B cell (primary cell): Measurements from ENCODE around the gene MAGOHB. TPM values are rescaled to one million over a fixed set of nuclear protein-coding genes. Genes with fewer than 3 reads are reported as not detected.
"Not testable (repeated sequence)": the region's sequence is repeated elsewhere in the genome, so short reads cannot be mapped to it uniquely, and the experiment has no call there.

Source experiments
- ATAC-seq: fragments of 200-7000 bp; cut with Tn5 transposase; one replicate; pipeline ENCODE4 v1.10.0; 2021; ENCODE audit warnings: low read depth, mild to moderate bottlenecking, moderate number of reproducible peaks, moderate library complexity
- CTCF ChIA-PET: fragments of 350-600 bp; sonication (Branson Sonifier 250); formaldehyde crosslinking; loops from one replicate; lab custom pipeline; 2021; ENCODE audit warnings: antibody characterized with exemption, inconsistent platforms; lab: Charles Lee
- POLR2A ChIA-PET: fragments of 350-600 bp; sonication (Branson Sonifier 250); formaldehyde crosslinking; loops from one replicate; lab custom pipeline; 2021; ENCODE audit warnings: antibody characterized with exemption; lab: Charles Lee
- DNase-seq: peaks from one replicate; pipeline ENCODE4 v3.0.0; 2013
- H2AFZ ChIP-seq: 2 replicates; pipeline ENCODE4 v1.6.1; 2012; ENCODE audit warnings: mild to moderate bottlenecking, low read depth, low read length; ENCODE audit not compliant: insufficient read depth, poor library complexity, severe bottlenecking
- H3K27ac ChIP-seq, 2 donors: 1 replicate in 1 of 2; 2 replicates in 1 of 2; pipeline ENCODE4 v1.5.1; 2012 to 2013; ENCODE audit warnings: low read length in 2 of 2, mild to moderate bottlenecking in 2 of 2, moderate library complexity in 1 of 2
- H3K27me3 ChIP-seq, 4 experiments: fragments of 200-600 bp in 1 of 4; sonication (generic) in 1 of 4; replicated peaks in 1 of 4; 1 replicate in 2 of 4; 2 replicates in 2 of 4; pipeline versions ENCODE4 v1.6.1 to v1.7.0; 2013 to 2016; ENCODE audit warnings: low read length in 3 of 4, mild to moderate bottlenecking in 2 of 4, mixed read lengths in 1 of 4, moderate library complexity in 1 of 4; ENCODE audit not compliant: insufficient read depth in 4 of 4, control insufficient read depth in 3 of 4; ENCODE audit errors: control extremely low read depth in 1 of 4
- H3K36me3 ChIP-seq, 2 experiments: replicated peaks in 1 of 2; 1 replicate in 1 of 2; 2 replicates in 1 of 2; pipeline versions ENCODE4 v1.6.1 to v1.7.1; 2013; ENCODE audit warnings: low read length in 1 of 2; ENCODE audit not compliant: insufficient read depth in 2 of 2, control insufficient read depth in 1 of 2; ENCODE audit errors: control extremely low read depth in 1 of 2, extremely low read depth in 1 of 2
- H3K4me1 ChIP-seq, 2 donors: fragments of 200-600 bp in 1 of 2; sonication (generic) in 1 of 2; 1 replicate in 1 of 2; 2 replicates in 1 of 2; pipeline versions ENCODE4 v1.5.1 to v1.6.1; 2013 to 2017; ENCODE audit warnings: low read length in 2 of 2; ENCODE audit not compliant: control insufficient read depth in 2 of 2, insufficient read depth in 2 of 2
- H3K4me2 ChIP-seq: replicated peaks from 2 replicates; pipeline ENCODE3; 2012; ENCODE audit warnings: mild to moderate bottlenecking, low read depth, low read length; ENCODE audit not compliant: poor library complexity, severe bottlenecking
- H3K4me3 ChIP-seq, 5 experiments: fragments of 200-600 bp in 1 of 5; sonication (generic) in 1 of 5; 1 replicate in 3 of 5; 2 replicates in 2 of 5; pipeline versions ENCODE4 v1.5.1 to v1.7.0; 2011 to 2016; ENCODE audit warnings: low read length in 4 of 5, mild to moderate bottlenecking in 4 of 5, low read depth in 2 of 5, control low read depth in 1 of 5, moderate library complexity in 1 of 5; ENCODE audit not compliant: insufficient read depth in 1 of 5; ENCODE audit errors: control extremely low read depth in 1 of 5, extremely low read depth in 1 of 5
- H3K79me2 ChIP-seq: fragments of 200-600 bp; sonication (generic); one replicate; pipeline ENCODE4 v1.6.0; 2016; ENCODE audit warnings: low read length; ENCODE audit not compliant: control insufficient read depth, insufficient read depth
- H3K9ac ChIP-seq: fragments of 200-600 bp; sonication (generic); 2 replicates; pipeline ENCODE4 v1.6.1; 2017; ENCODE audit warnings: mild to moderate bottlenecking, low read length, moderate library complexity
- H3K9me3 ChIP-seq, 3 donors: one replicate each; pipeline versions ENCODE4 v1.6.1 to v1.7.1; 2013; ENCODE audit warnings: low read length in 2 of 3; ENCODE audit not compliant: control insufficient read depth in 2 of 3, insufficient read depth in 1 of 3; ENCODE audit errors: control extremely low read depth in 1 of 3
- H4K20me1 ChIP-seq: 2 replicates; pipeline ENCODE4 v1.6.0; 2012; ENCODE audit warnings: mild to moderate bottlenecking, low read length; ENCODE audit not compliant: insufficient read depth, control insufficient read depth, poor library complexity, severe bottlenecking
- H3K27ac Mint-ChIP-seq: one replicate; pipeline ENCODE4 v1.8.0; 2021; ENCODE audit warnings: mixed read lengths
- H3K27me3 Mint-ChIP-seq: one replicate; pipeline ENCODE4 v1.8.0; 2021; ENCODE audit warnings: mixed read lengths
- H3K4me1 Mint-ChIP-seq: one replicate; pipeline ENCODE4 v1.8.0; 2021; ENCODE audit warnings: mixed read lengths
- H3K4me3 Mint-ChIP-seq: one replicate; pipeline ENCODE4 v1.8.0; 2021; ENCODE audit warnings: mixed read lengths
- H3K9me3 Mint-ChIP-seq: one replicate; pipeline ENCODE4 v1.8.0; 2022; ENCODE audit warnings: mixed read lengths; ENCODE audit not compliant: insufficient read depth
- EZH2 ChIP-seq: IDR thresholded peaks from 2 replicates; pipeline ENCODE4 v1.6.1; 2012; ENCODE audit warnings: borderline replicate concordance, low read depth, mild to moderate bottlenecking, moderate library complexity, low read length; ENCODE audit not compliant: insufficient read depth, poor library complexity, severe bottlenecking
- WGBS: methylation state at CpG from one replicate; pipeline ENCODE4 v1.1.5; 2013; ENCODE audit warnings: missing lambda C conversion rate; ENCODE audit not compliant: insufficient coverage; 5-methylcytosine and 5-hydroxymethylcytosine counted together
- intact Hi-C: fragments of 100-400 bp; cut with micrococcal nuclease; formaldehyde crosslinking; loops from one replicate; pipeline ENCODE4 v1.10.0; 2022
- polyA plus RNA-seq: library from polyadenylated mRNA; depleted of rRNA; stranded (reverse); fragments of >200 nt; gene quantifications from 2 replicates; pipeline ENCODE4 v1.2.3, GENCODE V29; 2012
- total RNA-seq, 2 donors: library from RNA; stranded (reverse); fragments of 120-200 nt in 1 of 2; gene quantifications; 1 replicate in 1 of 2; 2 replicates in 1 of 2; pipeline versions ENCODE4 v1.2.3 to v1.2.4, GENCODE V29; 2013 to 2022
- TF ChIP-seq, protein P1 (sequence below): fragments of 200-600 bp; IDR thresholded peaks from one replicate; pipeline ENCODE4 v1.8.0; 2022; ENCODE audit warnings: antibody characterized with exemption, mild to moderate bottlenecking

Gene MAGOHB
- total and polyA plus RNA-seq, 2 donors (not counting 1 experiment from before 2014, with no cell fraction given), result 8.1 to 19.1 TPM

DNA sequence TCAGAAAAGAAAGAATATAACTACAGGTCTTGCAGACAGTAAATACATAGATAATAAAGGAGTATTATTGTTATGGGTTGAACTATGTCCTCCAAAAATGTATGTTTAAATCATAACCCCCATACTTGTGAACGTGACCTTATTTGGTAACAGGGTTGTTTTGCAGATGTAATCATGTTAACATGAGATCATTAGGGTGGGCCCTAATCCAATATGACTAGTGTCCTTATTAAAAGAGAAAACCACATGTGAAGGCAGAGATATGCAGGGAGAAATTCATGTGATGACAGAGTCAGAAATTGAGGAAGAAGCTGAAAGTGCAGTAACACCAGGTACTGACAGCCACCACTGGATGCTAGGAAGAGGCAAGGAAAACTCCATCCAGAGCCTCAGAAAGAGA lies 29.0 kb downstream of the MAGOHB start:
- WGBS, result no CpG with 5 or more reads among the region's 1 CpG

DNA sequence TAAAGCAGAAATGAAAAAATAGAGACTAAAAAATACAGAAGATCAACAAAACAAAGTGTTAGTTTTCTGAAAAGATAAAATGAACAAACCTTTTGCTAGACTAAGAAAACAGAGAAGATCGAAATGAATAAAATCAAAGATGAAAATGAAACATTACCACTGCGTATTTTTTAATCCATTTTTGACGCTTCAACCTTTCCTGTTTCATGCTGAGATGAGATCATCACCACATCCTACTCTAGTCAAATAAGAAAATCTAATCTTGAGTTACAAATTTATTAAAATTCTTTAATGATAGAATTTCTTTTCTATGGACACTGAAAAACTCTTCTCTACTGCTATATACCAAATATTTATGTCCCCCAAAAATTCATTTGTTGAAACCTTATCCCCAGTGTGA lies 30.7 kb downstream of the MAGOHB start:
- H3K9me3 Mint-ChIP-seq, result peaks cover 6% of the 10 kb centered on the region
- no peak overlapping the region for H3K27ac Mint-ChIP-seq
- ChIA-PET CTCF (no interaction called here), POLR2A (no interaction called here)
- Histone ChIP-seq H3K9me3 (peaks cover 0 to 2% (median 0%) of the 10 kb centered on the region in 3 donors), H3K27me3 (no peaks in the 10 kb centered on the region), H3K4me1 (no peaks in the 10 kb centered on the region), H2AFZ (no peak overlapping the region), H3K4me3 (no peak overlapping the region), H3K9ac (no peak overlapping the region), H3K36me3 (no peaks in the 10 kb centered on the region), H3K27ac (no peak overlapping the region), H3K4me2 (no peak overlapping the region), H4K20me1 (no peaks in the 10 kb centered on the region), H3K79me2 (no peaks in the 10 kb centered on the region)
- intact Hi-C loops, result no loop called here
- no CpG with 5 or more reads among the region's 3 CpGs for WGBS
- no peaks in the 10 kb centered on the region for H3K27me3 Mint-ChIP-seq
- DNase-seq, result no peak
- H3K4me1 Mint-ChIP-seq, result no peaks in the 10 kb centered on the region
- no peak overlapping the region for H3K4me3 Mint-ChIP-seq
- ATAC-seq, result no peak
- TF ChIP-seq EZH2, result no peak
- TF ChIP-seq, protein P1, sequence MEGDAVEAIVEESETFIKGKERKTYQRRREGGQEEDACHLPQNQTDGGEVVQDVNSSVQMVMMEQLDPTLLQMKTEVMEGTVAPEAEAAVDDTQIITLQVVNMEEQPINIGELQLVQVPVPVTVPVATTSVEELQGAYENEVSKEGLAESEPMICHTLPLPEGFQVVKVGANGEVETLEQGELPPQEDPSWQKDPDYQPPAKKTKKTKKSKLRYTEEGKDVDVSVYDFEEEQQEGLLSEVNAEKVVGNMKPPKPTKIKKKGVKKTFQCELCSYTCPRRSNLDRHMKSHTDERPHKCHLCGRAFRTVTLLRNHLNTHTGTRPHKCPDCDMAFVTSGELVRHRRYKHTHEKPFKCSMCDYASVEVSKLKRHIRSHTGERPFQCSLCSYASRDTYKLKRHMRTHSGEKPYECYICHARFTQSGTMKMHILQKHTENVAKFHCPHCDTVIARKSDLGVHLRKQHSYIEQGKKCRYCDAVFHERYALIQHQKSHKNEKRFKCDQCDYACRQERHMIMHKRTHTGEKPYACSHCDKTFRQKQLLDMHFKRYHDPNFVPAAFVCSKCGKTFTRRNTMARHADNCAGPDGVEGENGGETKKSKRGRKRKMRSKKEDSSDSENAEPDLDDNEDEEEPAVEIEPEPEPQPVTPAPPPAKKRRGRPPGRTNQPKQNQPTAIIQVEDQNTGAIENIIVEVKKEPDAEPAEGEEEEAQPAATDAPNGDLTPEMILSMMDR, result no peak

More for the DNA sequence above, 29.0 kb downstream of the MAGOHB start:
- no peaks in the 10 kb centered on the region for H3K79me2 ChIP-seq
- no peak overlapping the region for H3K27ac ChIP-seq
- DNase-seq (no peak), ATAC-seq (no peak)
- H3K9me3 Mint-ChIP-seq, result peaks cover 6% of the 10 kb centered on the region
- no peaks in the 10 kb centered on the region for H3K36me3 ChIP-seq
- no peaks in the 10 kb centered on the region for H3K27me3 Mint-ChIP-seq
- H3K9ac ChIP-seq, result no peak overlapping the region
- no peaks in the 10 kb centered on the region for H4K20me1 ChIP-seq
- TF ChIP-seq, protein P1, result no peak
- TF ChIP-seq EZH2, result no peak
- no peak overlapping the region for H3K4me2 ChIP-seq
- intact Hi-C loops, result no loop called here
- H3K27me3 ChIP-seq, result no peaks in the 10 kb centered on the region
- no peak overlapping the region for H3K4me3 Mint-ChIP-seq
- no peaks in the 10 kb centered on the region for H3K4me1 Mint-ChIP-seq
- H3K4me1 ChIP-seq, result no peaks in the 10 kb centered on the region
- POLR2A ChIA-PET, result no interaction called here
- H3K27ac Mint-ChIP-seq, result no peak overlapping the region
- H3K4me3 ChIP-seq, result no peak overlapping the region
- no peak overlapping the region for H2AFZ ChIP-seq
- CTCF ChIA-PET, result no interaction called here
- H3K9me3 ChIP-seq, result peaks cover 0 to 2% (median 0%) of the 10 kb centered on the region in 3 donors

DNA sequence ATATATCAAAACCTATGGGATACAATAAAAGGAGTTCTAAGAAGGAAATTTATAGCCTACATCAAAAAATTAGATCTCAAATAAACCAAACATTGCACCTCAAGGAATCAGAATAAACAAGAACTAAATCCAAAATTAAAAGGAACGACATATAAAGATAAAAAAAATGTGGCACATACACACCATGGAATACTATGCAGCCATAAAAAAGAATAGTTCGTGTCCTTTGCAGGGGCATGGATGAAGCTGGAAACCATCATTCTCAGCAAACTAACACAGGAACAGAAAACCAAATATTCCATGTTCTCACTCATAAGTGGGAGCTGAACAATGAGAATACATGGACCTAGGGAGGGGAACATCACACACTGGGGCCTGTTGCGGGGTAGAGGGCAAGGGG lies 31.3 kb downstream of the MAGOHB start:
- CTCF ChIA-PET, intact Hi-C loops, H3K4me1 ChIP-seq, H3K36me3 ChIP-seq, H3K27me3 Mint-ChIP-seq, H3K27me3 ChIP-seq, H3K4me1 Mint-ChIP-seq, H3K9me3 Mint-ChIP-seq, H3K9me3 ChIP-seq, H3K9ac ChIP-seq, H3K4me3 ChIP-seq, H2AFZ ChIP-seq, H3K4me2 ChIP-seq, H3K27ac Mint-ChIP-seq, H3K4me3 Mint-ChIP-seq, H4K20me1 ChIP-seq, POLR2A ChIA-PET, H3K27ac ChIP-seq, H3K79me2 ChIP-seq, DNase-seq, ATAC-seq: not testable (repeated sequence)
- whole genome bisulfite sequencing, result no CpG with 5 or more reads among the region's 3 CpGs
